HG03060 (cell line): ENCODE data around the gene TNIK.
"Not testable (repeated sequence)": the region's sequence is repeated elsewhere in the genome, so short reads cannot be mapped to it uniquely, and the experiment has no call there.

Experiments
- ATAC-seq: cut with Tn5 transposase; IDR thresholded peaks from one replicate; pipeline ENCODE4 v1.9.1; 2021; ENCODE audit warnings: low read depth, moderate number of reproducible peaks; ENCODE audit not compliant: unreplicated experiment

TNIK gene

DNA sequence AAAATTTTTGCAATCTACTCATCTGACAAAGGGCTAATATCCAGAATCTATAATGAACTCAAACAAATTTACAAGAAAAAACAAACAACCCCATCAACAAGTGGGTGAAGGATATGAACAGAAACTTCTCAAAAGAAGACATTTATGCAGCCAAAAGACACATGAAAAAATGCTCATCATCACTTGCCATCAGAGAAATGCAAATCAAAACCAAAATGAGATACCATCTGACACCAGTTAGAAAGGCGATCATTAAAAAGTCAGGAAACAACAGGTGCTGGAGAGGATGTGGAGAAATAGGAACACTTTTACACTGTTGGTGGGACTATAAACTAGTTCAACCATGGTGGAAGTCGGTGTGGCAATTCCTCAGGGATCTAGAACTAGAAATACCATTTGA, 36.1 kb downstream of the TNIK start:
- not testable (repeated sequence) for ATAC-seq

DNA sequence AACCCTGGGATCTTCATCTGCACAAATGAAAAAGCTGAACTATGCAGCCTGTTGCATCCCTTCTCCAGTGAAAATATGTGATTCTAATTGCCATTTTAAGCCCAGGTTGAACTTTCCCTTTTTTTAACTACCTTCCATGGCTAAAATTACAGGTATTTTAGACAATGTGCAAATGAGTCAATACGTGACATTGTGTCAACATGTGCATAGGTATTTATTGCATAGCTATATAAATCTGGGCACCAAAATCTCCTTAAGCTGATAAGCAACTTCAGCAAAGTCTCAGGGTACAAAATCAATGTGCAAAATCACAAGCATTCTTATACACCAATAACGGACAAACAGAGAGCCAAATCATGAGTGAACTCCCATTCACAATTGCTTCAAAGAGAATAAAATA, 37.4 kb downstream of the TNIK start:
- ATAC-seq, result not testable (repeated sequence)

DNA sequence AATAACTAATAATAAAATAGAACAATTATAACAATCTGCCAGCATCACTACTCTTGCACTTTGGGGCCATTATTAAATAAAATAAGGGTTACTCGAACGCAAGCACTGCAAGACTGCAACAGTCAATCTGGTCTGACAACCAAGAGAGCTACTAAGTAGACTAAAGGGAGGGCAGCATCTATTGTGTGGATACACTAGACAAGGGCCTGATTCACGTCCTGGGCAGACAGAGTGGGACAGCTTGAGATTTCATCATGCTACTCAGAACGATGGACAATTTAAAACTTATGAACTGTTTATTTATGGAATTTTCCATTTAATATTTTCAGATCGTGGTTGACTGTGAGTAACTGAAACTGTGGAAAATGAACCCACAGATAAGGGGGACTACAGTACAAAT, 39.5 kb downstream of the TNIK start:
- ATAC-seq, result no peak

DNA sequence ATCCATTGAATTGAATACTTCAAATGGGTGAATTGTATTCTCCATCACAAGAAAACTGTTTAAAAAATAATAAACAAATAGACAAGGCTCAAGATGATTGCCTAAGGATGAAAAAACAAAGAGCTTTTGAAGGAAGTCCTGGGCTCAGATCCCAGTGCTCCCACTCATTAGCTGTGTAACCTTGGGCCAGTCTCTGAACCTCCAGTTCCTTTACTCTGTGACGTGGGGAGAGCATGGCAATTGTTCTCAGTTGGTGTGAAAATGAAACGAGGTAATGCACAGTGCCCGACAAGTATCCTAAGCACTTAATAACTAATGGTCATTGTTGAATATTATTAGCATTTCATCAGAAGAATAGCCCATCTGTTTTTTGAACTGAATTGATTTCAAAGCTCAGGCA, 40.7 kb downstream of the TNIK start:
- ATAC-seq, result no peak

DNA sequence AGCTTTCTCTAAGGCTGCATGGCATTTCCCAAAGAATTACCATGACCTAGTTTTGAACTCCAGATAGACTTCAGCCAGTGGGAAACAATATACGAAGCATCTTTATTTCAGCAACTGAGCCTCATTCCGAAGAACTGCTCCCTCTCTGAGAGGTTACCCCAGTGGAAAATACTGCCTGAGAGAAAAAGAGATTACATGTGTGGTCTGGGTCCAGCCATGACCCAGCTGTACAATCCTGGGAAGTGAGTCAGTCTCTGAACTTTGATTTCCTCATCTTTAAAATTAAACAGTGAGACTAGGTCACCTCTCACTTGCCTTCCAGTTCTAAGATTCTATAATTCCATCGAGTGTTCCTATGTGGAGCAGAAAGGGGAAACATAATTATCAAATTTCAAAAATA, 42.4 kb downstream of the TNIK start:
- no peak for ATAC-seq

DNA sequence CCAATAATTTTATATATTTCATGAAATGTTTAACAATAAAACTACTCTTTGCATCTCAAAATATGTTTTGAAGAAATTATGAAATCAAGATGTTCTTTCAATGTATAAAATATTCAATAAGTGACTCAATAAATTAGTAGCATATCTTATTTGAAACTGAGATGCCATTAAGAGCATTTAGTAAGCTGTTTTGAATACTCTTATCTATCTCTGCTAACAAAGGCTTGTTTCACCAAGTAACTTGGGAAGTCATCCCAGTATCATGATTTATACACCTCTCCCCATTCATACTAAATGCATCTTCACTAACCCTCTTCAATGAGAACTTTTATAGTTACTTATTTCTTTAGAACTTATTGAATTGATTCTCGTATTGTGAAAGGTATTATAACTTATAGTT, 43.1 kb downstream of the TNIK start:
- no peak for ATAC-seq

DNA sequence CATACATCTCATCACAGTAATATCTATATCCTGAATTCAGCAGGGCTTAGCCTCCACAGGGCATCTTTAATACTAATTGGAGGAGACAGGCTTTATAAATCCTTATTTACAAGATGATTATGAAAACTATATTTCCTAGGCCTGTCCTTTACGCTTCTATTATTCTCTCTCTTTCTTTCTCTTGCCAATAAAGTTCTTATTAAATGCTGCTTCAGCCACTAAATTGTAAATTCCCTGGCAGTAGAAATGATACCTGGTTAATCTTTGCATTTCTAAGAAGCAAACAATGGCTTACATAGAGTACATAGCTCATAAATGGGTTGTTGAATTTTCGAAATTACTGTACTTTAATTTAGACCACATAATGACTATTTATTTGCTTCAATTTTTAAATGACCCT, 43.5 kb downstream of the TNIK start:
- no peak for ATAC-seq

DNA sequence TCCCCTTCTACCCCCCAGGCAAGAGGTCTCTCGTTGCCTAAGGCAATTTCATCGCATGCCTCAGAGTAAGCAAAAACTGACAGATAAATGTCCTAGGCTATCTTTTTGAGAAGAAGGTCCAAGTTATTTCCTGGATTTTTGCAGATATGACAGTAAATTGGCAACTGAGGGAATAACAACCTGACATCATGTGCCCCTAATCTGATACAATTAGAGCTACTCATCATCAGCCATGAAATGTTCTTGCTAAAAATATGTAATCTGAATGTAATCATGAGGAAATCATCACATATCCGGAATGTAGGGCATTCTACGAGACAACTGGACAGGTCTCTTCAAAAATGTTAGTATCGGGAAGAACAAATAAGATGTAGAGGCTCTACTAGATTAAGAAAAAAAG, 44.1 kb downstream of the TNIK start:
- no peak for ATAC-seq

DNA sequence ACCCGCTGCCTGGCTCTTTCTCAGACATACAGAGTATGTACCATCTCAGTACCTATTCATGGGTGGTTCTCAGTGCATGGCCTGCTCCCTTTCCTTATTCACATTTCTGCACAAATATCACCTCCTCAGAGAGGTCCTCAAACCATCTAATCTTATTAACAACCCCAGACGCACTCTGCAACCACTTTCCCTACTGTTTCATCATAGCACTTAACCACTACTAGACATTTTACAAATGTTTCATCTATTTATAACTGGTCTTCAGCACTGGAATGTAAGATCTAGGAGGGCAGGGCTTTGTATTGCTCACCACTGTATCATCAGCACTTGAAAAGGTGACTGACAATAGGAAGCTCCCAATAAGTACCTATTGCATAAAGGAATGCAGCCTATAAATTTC, 45.1 kb downstream of the TNIK start:
- no peak for ATAC-seq

DNA sequence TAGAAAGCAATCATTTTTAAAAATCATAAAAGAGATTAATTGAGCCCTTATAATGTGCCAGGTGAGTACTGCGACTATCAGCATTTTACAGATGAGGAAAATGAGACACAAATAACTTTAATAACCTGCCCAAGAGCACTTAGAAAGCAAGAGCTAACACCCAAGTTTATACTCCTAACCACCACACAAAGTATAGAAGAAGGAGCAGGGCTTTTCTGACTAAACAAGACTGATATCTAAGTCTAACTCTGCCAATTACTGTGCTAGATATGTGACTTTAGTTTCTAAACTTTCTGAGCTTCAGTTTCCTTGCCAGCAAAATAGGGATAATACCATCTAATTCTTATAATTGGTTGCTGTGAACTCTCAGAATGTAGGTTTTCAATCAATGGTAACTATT, 47.7 kb downstream of the TNIK start:
- no peak for ATAC-seq

DNA sequence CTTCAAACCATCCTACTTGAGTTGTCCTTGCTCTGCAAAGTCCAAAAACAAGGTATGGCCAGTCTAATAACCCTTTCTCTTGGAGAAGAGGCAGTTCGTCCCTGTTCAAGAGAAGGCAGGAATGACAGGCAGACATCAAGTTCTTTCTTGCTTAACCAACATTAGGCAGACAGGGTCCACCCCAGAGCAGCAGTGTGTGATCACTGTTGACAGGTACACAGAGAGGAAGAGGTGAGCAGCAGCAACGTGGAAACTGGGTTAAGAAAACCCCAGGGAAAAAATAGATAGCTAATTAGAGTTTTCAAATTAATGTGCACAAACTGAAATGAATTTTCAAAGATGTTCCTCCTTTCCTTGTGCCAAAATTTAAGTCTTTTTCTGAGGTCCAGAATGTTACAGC, 48.2 kb downstream of the TNIK start:
- ATAC-seq, result no peak

DNA sequence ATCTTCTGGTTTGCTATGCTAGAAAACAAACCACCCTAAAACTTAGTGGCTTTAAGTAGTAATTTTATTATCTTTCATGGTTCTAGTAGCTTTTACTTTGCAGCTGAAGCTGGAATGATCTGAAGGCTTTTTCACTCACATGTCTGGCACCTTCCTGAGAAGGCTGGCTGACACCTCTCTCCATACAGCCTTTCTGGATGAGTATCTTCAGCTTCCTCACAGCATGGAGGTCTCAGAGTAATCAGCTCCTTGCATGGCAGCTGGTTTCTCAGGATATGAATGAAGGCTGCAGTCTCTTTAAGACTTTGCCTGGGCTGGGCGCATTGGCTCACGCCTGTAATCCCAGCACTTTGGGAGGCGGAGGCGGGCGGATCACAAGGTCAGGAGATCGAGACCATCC, 50.0 kb downstream of the TNIK start:
- ATAC-seq, result no peak

DNA sequence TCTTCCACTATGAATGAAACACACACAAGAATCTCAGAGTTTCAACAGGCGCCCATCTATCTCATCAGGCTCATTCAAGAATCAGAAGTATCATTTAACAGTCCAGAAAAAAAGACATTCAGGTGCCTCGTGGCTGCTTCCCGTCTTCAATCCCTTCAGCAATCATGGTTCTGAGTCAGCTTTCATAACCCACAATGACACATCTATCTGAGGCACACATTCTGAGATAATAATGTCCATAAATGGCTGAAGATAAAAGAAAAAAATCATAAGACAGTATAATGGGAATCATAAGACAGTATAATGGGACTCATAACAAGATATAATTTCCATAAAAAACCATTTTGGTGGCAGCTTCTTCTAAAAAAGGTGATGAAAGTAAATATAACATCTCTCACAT, 52.4 kb downstream of the TNIK start:
- ATAC-seq, result no peak

DNA sequence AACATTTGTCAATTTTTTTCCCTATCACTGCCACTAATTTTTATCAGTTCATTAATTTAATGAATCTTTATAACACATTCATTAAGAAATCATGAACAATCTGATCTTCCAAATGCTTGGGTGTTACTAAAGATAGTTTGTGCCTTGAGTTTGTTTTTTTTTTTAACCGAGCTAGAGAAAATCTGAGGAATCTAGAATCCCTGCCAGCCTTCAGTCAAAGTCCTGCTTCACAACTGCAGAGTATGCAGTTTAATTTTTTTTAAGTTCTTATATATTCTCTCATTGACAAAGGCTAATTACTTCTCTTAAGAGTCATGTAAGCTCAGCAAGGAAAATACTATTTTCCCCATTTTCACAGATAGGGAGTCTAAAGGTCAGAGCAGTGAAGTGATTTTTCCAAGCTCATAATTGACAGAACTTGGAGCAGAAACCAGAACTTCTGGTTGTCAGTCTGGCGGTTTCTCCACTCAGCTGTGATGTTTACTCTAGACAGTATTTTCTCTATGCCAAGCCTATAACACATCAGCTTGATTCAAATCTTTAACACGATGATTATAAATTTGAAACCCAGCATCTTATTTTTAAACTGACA, 55.7 kb downstream of the TNIK start:
- no peak for ATAC-seq

DNA sequence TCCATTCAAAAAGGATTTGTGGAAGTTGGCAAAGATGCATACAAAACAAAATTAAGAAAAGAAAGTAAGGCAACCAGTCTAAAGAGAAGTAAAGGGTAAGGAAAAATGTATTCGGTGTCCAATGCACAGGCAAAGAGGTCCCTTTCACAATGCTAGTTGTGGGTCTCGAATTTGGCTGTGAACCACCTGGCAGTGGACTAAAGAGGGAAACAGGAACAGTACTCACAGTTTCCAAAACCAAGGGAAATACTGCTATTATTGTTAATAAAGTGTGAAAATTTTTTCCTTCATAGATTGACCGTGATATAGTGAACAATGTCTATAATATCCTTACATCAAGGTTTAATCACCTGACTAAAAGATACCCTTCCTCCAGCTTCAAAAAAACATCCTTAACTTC, 57.9 kb downstream of the TNIK start:
- ATAC-seq, result no peak

DNA sequence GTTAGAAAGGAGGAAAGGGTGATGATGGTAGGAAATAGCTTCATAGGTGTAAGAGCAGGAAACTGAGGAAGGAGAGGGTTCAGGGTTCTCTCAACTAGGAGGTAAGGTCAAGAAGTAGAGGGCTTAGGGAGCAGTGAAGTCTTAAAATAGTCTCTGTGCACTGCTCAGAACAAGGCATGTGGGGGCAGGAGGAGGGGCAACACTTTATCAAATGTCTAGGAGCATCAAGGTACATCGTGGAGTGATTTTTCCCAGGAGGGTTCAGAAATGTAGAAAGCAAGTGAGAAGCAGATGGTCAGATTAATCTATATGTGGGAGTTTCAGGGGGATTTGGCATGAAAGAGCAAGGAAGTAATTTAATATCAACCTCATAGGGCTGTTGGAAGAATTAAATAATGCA, 58.8 kb downstream of the TNIK start:
- ATAC-seq, result no peak

DNA sequence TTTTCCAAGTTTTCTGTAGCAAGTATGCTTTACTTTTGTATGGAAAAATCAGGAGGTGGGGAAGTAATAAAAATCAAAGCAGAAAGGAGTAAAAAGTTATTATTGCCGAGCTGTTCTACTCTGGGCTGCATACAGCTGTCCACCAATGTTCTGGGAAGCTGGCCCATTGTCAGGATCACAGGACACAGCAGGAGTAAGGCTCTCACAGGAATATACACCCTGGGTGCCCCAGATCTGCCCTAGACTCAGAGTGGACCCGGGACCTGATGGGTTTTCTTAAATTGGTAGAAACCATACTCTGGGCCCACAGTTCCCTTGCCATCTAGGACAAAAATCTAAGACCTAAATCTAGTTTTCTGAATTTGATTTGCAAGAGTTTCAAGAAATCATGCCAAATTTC, 60.4 kb downstream of the TNIK start:
- ATAC-seq, result no peak

DNA sequence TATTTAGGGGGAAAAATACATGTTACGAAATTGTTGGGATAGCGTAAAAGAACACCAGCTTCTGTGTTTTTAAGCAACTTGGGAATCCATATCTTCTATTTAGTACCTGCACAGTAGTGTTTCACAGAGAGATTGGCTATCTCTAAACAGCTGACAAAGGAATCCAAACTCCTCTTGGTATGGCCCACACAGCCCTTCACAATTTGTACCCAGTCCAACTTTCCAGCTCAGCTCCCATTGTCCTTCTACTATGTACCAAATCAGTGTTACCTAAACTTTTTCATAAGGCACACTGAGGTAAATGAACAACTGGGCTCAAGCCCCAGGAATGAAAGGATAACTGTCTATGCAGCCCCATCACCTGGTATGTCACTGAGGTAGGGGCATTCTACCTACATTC, 61.9 kb downstream of the TNIK start:
- no peak for ATAC-seq

DNA sequence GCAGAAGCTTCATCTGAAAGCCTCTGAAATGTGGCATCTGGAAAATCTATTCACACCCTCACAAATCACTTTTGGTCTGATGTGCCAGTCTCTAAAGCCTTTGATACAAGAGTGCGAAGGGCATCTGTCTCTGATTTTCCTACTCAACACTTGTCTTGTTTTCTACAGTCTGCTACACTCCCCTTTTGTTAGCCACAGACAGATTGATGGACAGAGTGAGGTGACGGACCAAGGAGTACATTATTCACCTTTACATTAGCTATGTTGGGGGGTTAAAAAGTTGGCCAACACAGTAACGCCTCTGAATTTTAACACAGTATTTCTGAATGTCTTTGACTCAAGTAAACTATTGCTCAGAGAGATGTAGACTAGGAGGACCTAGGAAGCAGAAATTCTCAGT, 63.1 kb downstream of the TNIK start:
- no peak for ATAC-seq

DNA sequence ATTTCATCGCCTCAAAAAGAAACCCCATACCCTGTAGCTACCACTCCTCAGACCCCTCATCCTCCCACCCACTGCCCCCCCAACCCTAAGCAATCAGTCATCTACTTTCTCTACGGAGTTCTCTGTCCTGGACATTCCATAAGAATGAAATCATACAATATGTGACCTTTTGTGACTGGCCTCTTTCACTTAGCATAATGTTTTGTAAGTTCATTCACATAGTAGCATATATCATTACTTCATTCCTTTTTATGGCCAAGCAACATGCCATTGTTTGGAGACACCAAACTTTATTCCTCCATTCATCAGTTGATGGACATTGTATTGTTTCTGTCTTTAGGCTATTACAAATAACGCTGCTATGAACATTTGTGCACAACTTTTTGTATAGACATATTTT, 64.2 kb downstream of the TNIK start:
- no peak for ATAC-seq

DNA sequence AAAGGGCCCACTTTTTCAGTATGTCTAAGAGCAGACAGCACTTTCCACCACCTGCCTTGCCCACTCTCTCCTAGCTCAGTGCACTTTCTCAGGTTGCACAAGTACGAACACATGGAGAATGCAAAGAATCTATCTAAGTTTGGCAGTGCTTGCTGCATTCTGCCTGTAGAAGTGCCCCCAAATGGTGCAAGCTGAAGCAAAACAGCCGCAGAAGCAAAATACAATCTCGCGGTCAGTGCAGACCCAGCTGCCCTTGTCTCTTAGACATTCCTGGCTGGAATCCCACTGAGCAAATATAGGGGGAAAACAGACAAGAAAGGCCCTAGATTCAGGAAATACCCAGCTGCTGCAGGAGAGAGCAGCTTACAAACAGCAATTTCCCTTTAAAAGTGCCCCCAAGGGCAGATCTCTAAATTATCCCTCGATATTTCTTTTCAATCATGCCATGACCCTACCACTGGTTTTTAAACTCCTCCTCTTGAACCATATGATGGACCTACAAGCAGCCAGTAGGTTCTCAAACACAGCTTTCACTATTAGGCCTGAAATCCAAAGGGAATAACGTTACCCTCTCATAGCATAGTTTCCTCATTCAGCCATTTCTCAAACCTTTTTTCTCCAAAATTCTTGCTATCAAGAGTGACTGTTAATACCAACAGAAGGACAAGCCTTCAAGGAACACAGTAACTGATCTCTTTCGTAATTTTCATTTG, 67.0 kb downstream of the TNIK start:
- no peak for ATAC-seq

DNA sequence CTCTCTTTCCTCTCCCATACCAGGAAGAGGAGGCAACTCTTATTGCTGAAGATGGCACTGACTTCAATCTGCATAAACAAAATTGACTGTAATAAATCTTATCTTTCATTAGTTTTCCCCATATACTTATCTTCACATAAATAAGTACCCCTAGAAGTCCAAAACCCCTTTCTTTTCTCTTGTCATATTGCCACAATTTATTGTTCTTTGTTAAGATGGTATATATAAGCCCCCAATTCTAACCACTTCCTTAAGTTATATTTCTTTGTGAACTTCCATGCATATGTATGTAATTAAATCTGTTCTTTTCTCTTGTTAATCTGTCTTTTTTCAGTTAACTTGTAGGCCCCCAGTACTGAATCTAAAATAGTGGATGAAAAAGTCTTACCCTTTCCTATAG, 68.8 kb downstream of the TNIK start:
- ATAC-seq, result no peak
